Stimulated activated effector memory CD8-positive, alpha-beta T cell treated with anti-CD3 and anti-CD28 coated beads, Interleukin-12 subunit alpha, Interleukin-12 subunit beta, amount 100 ng/mL, for 72 hours (primary cell): ENCODE measurements around the gene RBM28.

Experiments
- ATAC-seq: fragments of 150-1000 bp; cut with Tn5 transposase; 2 replicates; pipeline ENCODE4 v1.10.0; 2021
- DNase-seq, 2 donors: peaks; one replicate each; pipeline ENCODE4 v3.0.0; 2021 to 2022; ENCODE audit warnings: low spot score in 2 of 2
- H3K27ac Mint-ChIP-seq: one replicate; pipeline ENCODE4 v1.8.0; 2022; ENCODE audit warnings: mild to moderate bottlenecking, mixed read lengths
- H3K36me3 Mint-ChIP-seq: one replicate; pipeline ENCODE4 v1.8.0; 2022; ENCODE audit warnings: mild to moderate bottlenecking, mixed read lengths
- H3K4me1 Mint-ChIP-seq: one replicate; pipeline ENCODE4 v1.8.0; 2022; ENCODE audit warnings: mixed read lengths
- H3K4me3 Mint-ChIP-seq: one replicate; pipeline ENCODE4 v1.8.0; 2022; ENCODE audit warnings: mild to moderate bottlenecking, mixed read lengths
- H3K9me3 Mint-ChIP-seq: one replicate; pipeline ENCODE4 v1.8.0; 2022; ENCODE audit warnings: mixed read lengths

Gene RBM28

GRCh38 chr7:128359939-128360338 lies 16.2 kb upstream of the RBM28 start:
- Mint-ChIP-seq H3K4me1 (peaks cover 29% of the 10 kb centered on the region), H3K9me3 (no peaks in the 10 kb centered on the region), H3K4me3 (no peak overlapping the region), H3K36me3 (no peaks in the 10 kb centered on the region), H3K27ac (no peak overlapping the region)
- ATAC-seq (no peak), DNase-seq (no peak)

GRCh38 chr7:128359336-128359735 lies 15.6 kb upstream of the RBM28 start:
- DNase-seq (no peak), ATAC-seq (no peak)
- H3K27ac Mint-ChIP-seq = no peak overlapping the region
- no peaks in the 10 kb centered on the region for H3K36me3 Mint-ChIP-seq
- H3K4me3 Mint-ChIP-seq = no peak overlapping the region
- peaks cover 29% of the 10 kb centered on the region for H3K4me1 Mint-ChIP-seq
- no peaks in the 10 kb centered on the region for H3K9me3 Mint-ChIP-seq

GRCh38 chr7:128358233-128358632 lies 14.5 kb upstream of the RBM28 start:
- Mint-ChIP-seq H3K4me1 (peaks cover 29% of the 10 kb centered on the region), H3K4me3 (no peak overlapping the region), H3K9me3 (no peaks in the 10 kb centered on the region), H3K36me3 (no peaks in the 10 kb centered on the region), H3K27ac (no peak overlapping the region)
- DNase-seq (no peak), ATAC-seq (no peak)

- Mint-ChIP-seq H3K36me3 (no peaks in the 10 kb centered on the region), H3K27ac (no peak overlapping the region), H3K4me1 (peaks cover 23% of the 10 kb centered on the region), H3K9me3 (no peaks in the 10 kb centered on the region), H3K4me3 (no peak overlapping the region)
- ATAC-seq (no peak), DNase-seq (no peak)
Measured at GRCh38 chr7:128357217-128357613, 13.5 kb upstream of the RBM28 start.

- Mint-ChIP-seq H3K4me3 (no peak overlapping the region), H3K4me1 (peaks cover 18% of the 10 kb centered on the region), H3K27ac (no peak overlapping the region), H3K9me3 (no peaks in the 10 kb centered on the region), H3K36me3 (no peaks in the 10 kb centered on the region)
- DNase-seq = no peak
- no peak for ATAC-seq
Measured at GRCh38 chr7:128356546-128357216, 13.0 kb upstream of the RBM28 start.

- peaks cover 7% of the 10 kb centered on the region for H3K4me1 Mint-ChIP-seq
- no peak overlapping the region for H3K27ac Mint-ChIP-seq
Measured at GRCh38 chr7:128353610-128354009, 9.9 kb upstream of the RBM28 start.

GRCh38 chr7:128353189-128353588 lies 9.5 kb upstream of the RBM28 start:
- DNase-seq (no peak), ATAC-seq (no peak)
- H3K9me3 Mint-ChIP-seq = no peaks in the 10 kb centered on the region
- no peaks in the 10 kb centered on the region for H3K36me3 Mint-ChIP-seq
- H3K4me1 Mint-ChIP-seq = peaks cover 7% of the 10 kb centered on the region
- H3K27ac Mint-ChIP-seq = no peak overlapping the region
- peak overlapping the region; percentile 33 for H3K4me3 Mint-ChIP-seq

More at GRCh38 chr7:128353610-128354009, 9.9 kb upstream of the RBM28 start:
- no peaks in the 10 kb centered on the region for H3K36me3 Mint-ChIP-seq
- H3K9me3 Mint-ChIP-seq = no peaks in the 10 kb centered on the region
- DNase-seq = no peak
- ATAC-seq = no peak
- H3K4me3 Mint-ChIP-seq = peak overlapping the region; percentile 33

- peaks cover 7% of the 10 kb centered on the region for H3K4me1 Mint-ChIP-seq
- no peaks in the 10 kb centered on the region for H3K36me3 Mint-ChIP-seq
- no peak overlapping the region for H3K27ac Mint-ChIP-seq
- H3K9me3 Mint-ChIP-seq = no peaks in the 10 kb centered on the region
- DNase-seq (no peak), ATAC-seq (no peak)
- peak overlapping the region; percentile 33 for H3K4me3 Mint-ChIP-seq
Measured at GRCh38 chr7:128352636-128353035, 8.9 kb upstream of the RBM28 start.

- DNase-seq = no peak
- H3K36me3 Mint-ChIP-seq = no peaks in the 10 kb centered on the region
- no peak overlapping the region for H3K27ac Mint-ChIP-seq
- no peaks in the 10 kb centered on the region for H3K9me3 Mint-ChIP-seq
- H3K4me3 Mint-ChIP-seq = no peak overlapping the region
- H3K4me1 Mint-ChIP-seq = peaks cover 7% of the 10 kb centered on the region
- peak; percentile 33 for ATAC-seq
Measured at GRCh38 chr7:128352153-128352537, 8.4 kb upstream of the RBM28 start.

- no peaks in the 10 kb centered on the region for H3K36me3 Mint-ChIP-seq
- peaks cover 7% of the 10 kb centered on the region for H3K4me1 Mint-ChIP-seq
- DNase-seq = no peak
- no peak overlapping the region for H3K27ac Mint-ChIP-seq
- H3K9me3 Mint-ChIP-seq = no peaks in the 10 kb centered on the region
- H3K4me3 Mint-ChIP-seq = no peak overlapping the region
- ATAC-seq = peak; percentile 31
Measured at GRCh38 chr7:128351296-128352152, 7.8 kb upstream of the RBM28 start.

GRCh38 chr7:128350708-128351295 lies 7.1 kb upstream of the RBM28 start:
- Mint-ChIP-seq H3K9me3 (no peaks in the 10 kb centered on the region), H3K4me1 (peaks cover 4% of the 10 kb centered on the region), H3K27ac (no peak overlapping the region), H3K4me3 (peak overlapping the region; percentile 18), H3K36me3 (no peaks in the 10 kb centered on the region)
- ATAC-seq = no peak
- no peak for DNase-seq

GRCh38 chr7:128349466-128349825 lies 5.7 kb upstream of the RBM28 start:
- ATAC-seq (no peak), DNase-seq (no peak)
- Mint-ChIP-seq H3K36me3 (no peaks in the 10 kb centered on the region), H3K27ac (no peak overlapping the region), H3K9me3 (no peaks in the 10 kb centered on the region), H3K4me1 (no peaks in the 10 kb centered on the region), H3K4me3 (no peak overlapping the region)

GRCh38 chr7:128347647-128348097 lies 4.0 kb upstream of the RBM28 start:
- peak; percentile 44 for ATAC-seq
- no peak overlapping the region for H3K27ac Mint-ChIP-seq
- peaks cover 5% of the 10 kb centered on the region for H3K4me1 Mint-ChIP-seq
- no peak overlapping the region for H3K4me3 Mint-ChIP-seq
- H3K36me3 Mint-ChIP-seq = no peaks in the 10 kb centered on the region
- DNase-seq = peak in 1 of 2 donors; percentile 29
- H3K9me3 Mint-ChIP-seq = no peaks in the 10 kb centered on the region

GRCh38 chr7:128344431-128344774 lies 695 bp upstream of the RBM28 start:
- H3K27ac Mint-ChIP-seq = no peak overlapping the region
- H3K4me3 Mint-ChIP-seq = peak overlapping the region; percentile 90
- H3K4me1 Mint-ChIP-seq = peaks cover 25% of the 10 kb centered on the region
- peaks cover 10% of the 10 kb centered on the region for H3K36me3 Mint-ChIP-seq
- DNase-seq (no peak), ATAC-seq (no peak)
- H3K9me3 Mint-ChIP-seq = no peaks in the 10 kb centered on the region

GRCh38 chr7:128341733-128342132 lies 2.0 kb downstream of the RBM28 start:
- DNase-seq (no peak), ATAC-seq (no peak)
- Mint-ChIP-seq H3K9me3 (no peaks in the 10 kb centered on the region), H3K4me1 (peaks cover 25% of the 10 kb centered on the region), H3K27ac (peak overlapping the region; percentile 62), H3K36me3 (peaks cover 37% of the 10 kb centered on the region), H3K4me3 (peak overlapping the region; percentile 90)

- Mint-ChIP-seq H3K9me3 (no peaks in the 10 kb centered on the region), H3K27ac (no peak overlapping the region), H3K4me3 (no peak overlapping the region), H3K36me3 (peaks cover 97% of the 10 kb centered on the region), H3K4me1 (peaks cover 8% of the 10 kb centered on the region)
- no peak for DNase-seq
- no peak for ATAC-seq
Measured at GRCh38 chr7:128335730-128336129, 8.0 kb downstream of the RBM28 start.
